HG03442 (cell line): ENCODE measurements around the gene SENP6.
A peak's percentile ranks its signal among the peaks of the same experiment; 100 is the strongest.
"Not testable (repeated sequence)": the region's sequence is repeated elsewhere in the genome, so short reads cannot be mapped to it uniquely, and the experiment has no call there.

ENCODE experiments used
- ATAC-seq: cut with Tn5 transposase; IDR thresholded peaks from one replicate; pipeline ENCODE4 v1.9.1; 2021; ENCODE audit warnings: mild to moderate bottlenecking, moderate library complexity; ENCODE audit not compliant: unreplicated experiment

SENP6 gene, protein sequence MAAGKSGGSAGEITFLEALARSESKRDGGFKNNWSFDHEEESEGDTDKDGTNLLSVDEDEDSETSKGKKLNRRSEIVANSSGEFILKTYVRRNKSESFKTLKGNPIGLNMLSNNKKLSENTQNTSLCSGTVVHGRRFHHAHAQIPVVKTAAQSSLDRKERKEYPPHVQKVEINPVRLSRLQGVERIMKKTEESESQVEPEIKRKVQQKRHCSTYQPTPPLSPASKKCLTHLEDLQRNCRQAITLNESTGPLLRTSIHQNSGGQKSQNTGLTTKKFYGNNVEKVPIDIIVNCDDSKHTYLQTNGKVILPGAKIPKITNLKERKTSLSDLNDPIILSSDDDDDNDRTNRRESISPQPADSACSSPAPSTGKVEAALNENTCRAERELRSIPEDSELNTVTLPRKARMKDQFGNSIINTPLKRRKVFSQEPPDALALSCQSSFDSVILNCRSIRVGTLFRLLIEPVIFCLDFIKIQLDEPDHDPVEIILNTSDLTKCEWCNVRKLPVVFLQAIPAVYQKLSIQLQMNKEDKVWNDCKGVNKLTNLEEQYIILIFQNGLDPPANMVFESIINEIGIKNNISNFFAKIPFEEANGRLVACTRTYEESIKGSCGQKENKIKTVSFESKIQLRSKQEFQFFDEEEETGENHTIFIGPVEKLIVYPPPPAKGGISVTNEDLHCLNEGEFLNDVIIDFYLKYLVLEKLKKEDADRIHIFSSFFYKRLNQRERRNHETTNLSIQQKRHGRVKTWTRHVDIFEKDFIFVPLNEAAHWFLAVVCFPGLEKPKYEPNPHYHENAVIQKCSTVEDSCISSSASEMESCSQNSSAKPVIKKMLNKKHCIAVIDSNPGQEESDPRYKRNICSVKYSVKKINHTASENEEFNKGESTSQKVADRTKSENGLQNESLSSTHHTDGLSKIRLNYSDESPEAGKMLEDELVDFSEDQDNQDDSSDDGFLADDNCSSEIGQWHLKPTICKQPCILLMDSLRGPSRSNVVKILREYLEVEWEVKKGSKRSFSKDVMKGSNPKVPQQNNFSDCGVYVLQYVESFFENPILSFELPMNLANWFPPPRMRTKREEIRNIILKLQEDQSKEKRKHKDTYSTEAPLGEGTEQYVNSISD

DNA sequence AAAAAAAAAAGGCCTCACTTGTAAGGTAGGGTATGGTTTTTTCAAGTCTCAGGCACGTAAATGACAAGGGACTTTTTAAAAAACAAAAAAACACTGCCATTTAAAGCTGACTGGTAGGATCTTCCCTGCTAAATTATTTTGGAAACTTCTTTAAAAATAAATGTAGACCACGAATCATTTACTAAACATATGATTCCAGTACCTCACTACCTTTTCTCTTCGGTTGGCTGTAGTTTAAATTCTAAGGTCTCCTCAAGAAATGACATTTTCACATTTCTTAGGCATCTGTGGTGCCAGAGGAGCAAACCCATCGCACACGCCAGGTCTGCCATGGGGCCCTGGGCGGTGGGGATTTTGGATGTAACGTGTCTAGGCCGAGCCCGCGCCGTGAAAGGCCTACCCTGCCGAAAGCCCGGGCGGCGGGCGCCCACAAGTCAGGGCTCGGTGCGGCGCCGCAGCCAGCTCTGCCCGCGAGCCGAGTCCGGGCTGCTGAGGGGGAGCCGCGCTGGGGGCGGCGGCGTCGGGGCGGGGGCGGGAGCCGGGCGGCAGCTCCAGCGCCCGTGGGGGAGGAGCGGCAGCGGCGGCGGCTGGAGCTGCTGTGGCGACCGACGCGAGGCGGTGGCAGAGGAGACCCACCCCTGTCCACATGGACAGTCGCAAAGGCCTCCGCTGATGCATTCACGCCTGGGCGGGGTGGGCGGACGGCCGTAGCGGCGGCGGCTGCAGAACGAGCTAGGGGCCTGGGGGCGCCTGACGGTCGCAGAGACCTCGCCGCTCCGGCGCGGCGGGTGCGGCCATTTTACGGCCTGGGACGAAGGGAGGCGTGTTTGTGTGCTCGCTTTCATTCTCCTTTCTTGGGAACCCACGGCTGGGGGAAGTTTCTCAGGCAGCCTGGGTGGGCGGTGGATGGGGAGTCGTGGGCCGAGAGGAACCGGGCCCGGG, at the start of gene SENP6:
Gene SENP6, plus strand, starts transcription at position 577 of the 942 bp plus-strand sequence. CDS start 645 bp downstream, outside the sequence.
- ATAC-seq, result peak; percentile 68

DNA sequence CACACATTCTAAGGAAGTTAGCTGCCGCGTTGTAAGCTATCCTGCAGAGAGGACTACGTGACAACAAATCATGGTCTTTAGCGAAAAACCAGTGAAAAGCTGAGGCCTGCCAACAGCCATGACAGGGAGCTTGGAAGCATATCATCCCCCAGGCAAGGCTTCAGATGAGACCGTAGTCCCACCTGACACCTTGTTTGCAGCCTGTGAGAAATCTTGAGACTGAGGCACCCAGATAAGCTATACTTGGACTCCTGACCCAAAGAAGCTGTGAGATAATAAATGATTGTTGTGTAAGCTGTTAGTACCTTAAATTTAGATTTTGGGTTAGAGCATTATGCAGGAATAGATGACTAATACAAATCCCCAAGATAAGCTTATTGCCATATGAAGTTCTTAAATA, 45.4 kb upstream of the SENP6 start:
- ATAC-seq, result no peak

DNA sequence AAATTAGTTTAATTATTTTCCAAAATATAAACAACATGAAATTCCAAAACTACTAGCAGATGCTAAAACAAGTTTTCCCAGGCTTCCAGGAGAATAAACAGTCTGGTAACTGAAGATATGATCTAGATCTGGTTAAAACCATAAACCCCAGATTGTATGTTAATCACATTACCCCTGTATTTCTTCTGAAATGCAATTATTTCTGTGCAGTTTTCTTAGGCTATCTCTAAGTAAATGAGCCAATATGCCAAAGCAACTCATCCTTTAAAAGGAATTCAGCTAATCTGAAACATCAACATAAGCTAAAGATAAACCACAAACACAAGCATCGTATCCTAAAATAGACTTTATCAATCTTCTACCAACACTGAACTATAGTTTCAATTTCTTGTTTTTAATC, 44.6 kb upstream of the SENP6 start:
- no peak for ATAC-seq

DNA sequence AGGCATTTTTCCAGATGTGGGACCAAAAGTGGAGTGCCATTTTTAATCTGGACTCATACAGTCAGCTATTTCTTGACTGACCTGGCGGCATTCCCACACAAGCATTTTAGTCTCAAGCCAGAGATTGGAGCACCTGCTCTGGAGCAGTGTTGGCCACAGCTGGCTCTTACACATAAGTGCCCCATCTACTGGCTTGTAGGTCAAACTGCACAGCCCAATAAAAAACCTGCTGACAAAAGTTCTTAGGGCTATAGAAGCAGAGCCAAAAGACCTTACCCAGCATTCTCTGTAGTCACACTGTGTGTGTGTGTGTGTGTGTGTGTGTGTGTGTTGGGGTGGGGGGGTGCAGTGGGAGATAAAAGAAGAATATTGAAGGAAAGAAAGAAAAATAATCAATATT, 38.6 kb upstream of the SENP6 start:
- ATAC-seq, result peak; percentile 95

DNA sequence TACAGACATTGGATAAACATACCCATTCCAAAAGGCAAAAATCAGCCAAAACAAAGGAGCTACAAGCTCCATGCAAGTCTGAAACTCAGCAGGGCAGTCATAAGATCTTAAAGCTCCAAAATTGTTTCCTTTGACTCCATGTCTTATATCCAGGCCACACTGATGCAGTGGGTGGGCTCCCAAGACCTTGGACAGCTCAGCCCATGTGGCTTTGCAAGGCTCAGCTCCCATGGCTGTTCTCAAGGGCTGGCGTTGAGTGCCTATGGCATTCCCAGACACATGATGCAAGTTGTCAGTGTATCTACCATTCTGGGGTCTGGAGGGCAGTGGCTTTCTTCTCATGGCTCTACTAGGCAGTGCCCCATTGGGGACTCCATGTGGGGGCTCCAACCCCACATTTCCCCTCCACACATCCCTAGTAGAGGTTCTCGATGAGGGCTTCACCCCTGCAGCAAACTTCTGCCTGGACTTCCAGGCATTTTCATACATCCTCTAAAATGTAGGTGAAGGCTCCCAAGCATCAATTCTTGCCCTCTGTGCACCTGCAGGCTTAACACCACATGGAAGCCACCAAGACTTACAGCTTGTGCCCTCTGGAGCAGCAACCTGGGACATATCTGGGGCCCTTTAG, 35.4 kb upstream of the SENP6 start:
- no peak for ATAC-seq

DNA sequence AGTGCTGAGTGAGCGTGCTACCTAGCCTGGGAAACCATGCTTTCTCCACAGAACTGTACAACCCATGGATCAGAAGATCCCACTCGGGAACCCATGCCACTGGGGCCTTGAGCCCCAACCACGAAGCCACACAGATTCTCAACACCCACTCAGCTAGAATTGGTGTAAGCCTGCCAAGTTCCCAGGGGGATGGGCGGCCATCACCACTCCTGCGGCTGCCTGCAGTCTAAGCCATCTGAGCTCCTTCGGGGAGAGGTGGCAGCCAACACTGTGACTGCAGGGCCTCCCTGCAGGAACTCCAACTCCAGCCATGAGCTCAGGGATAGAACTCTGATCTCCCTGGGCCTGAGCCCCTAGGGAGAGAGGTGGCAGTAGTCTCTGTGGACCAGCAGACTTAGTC, 33.6 kb upstream of the SENP6 start:
- ATAC-seq, result no peak

DNA sequence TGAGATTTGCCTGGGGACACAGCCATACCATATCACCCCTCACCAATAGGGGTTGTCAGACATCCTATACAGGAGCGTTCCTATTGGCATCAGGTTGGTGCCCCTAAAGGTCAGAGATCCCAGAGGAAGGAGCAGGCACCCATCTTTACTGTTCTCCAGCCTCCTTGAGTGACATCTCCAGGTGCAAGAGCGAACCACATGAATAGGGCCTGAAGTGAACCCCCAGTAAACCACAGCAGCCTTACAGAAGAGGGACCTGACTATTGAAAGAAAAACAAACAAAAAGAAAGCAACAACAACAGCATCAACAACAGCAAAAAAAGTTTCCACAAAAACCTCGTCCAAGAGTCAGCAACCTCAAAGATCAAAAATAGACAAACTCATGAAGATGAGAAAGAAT, 32.7 kb upstream of the SENP6 start:
- no peak for ATAC-seq

DNA sequence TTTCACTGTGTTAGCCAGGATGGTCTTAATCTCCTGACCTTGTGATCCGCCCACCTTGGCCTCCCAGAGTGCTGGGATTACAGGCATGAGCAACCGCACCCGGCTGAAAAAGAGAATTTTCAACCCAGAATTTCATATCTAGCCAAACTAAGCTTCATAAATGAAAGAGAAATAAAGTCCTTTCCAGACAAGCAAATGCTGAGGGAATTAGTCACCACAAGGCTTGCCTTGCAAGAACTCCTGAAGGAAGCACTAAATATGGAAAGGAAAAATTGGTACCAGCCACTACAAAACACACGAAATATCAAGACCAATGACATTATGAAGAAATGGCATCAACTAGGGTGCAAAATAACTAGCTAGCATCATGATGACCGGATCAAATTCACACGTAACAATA, 31.0 kb upstream of the SENP6 start:
- ATAC-seq, result not testable (repeated sequence)

DNA sequence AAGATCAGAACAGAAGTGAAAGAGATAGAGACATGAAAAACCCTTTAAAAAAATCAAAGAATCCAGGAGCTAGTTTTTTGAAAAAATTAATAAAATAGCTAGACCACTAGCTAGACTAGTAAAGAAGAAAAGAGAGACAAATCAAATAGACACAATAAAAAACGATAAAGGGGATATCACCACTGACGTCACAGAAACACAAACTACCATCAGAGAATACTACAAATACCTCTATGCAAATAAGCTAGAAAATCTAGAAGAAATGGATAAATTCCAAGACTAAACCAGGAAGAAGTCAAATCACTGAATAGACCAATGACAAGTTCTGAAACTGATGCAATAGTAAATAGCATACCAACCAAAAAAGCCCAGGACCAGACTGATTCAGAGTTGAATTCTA, 29.6 kb upstream of the SENP6 start:
- ATAC-seq, result no peak

DNA sequence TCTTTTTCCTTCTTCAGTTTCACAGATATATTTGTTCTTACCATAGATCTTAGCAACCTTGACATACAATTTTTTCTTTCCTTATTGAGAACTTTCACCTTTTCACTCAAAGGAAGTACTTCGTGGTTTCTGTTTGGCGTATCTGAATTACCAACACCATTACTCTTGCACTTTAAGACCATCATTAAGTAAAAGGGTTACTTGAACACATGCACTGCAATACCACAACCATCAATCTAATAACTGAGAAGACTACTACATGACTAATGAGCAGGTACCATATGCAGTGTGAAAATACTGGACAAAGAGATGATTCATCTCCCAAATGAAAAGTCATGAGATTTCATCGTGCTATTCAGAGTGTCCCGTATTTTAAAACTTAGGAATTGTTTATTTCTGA, 21.7 kb upstream of the SENP6 start:
- peak; percentile 94 for ATAC-seq

DNA sequence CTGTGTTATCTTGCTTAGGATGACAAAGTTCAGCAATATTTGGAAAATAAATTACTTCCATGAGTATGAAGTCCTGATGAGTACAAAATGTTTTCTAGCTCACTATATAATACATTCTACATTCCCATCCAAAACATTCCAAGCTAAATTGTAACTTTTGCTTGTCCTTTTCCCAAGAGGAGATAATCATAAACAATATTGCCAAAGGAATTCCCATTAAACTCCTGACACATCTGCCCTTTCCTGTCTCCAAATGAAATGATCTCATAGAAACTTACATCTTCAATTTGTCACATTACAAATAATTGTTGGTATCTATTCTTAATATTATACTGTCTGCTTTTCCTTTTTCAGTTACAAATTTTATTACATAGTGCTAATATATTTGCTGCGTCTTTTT, 20.4 kb upstream of the SENP6 start:
- ATAC-seq, result no peak

DNA sequence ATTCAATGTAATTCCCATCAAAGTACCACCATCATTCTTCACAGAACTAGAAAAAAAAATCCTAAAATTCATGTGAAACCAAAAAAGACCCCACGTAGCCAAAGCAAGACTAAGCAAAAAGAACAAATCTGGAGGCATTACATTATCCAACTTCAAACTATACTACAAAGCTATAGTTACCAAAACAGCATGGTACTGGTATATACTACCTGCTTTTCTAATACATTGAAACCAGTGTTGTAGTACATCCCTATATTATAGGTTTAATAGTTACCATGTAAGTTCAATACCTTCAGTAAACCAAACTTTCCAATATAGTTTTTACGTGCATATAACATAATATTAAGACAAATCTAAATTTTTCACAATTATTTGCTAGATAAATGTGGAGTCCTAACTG, 17.1 kb upstream of the SENP6 start:
- not testable (repeated sequence) for ATAC-seq

DNA sequence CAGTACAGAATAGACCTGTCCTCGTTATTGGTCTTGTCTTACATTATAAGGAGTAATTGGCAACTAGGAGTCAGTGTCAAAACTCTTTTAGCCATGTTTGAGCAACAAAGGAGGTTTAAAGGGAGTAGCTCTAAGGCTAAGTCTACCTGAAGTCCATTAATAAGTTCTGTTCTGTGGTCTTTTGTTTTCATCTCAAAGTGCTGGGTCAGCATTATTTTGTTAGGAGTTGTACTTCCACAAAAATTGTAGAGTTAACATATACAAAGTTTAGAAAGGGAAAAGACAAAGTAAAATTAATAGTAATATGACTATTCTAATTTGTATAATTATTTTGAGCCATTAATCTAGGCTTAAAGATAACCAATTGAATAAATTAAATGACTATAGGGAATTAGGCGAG, 12.7 kb upstream of the SENP6 start:
- no peak for ATAC-seq

DNA sequence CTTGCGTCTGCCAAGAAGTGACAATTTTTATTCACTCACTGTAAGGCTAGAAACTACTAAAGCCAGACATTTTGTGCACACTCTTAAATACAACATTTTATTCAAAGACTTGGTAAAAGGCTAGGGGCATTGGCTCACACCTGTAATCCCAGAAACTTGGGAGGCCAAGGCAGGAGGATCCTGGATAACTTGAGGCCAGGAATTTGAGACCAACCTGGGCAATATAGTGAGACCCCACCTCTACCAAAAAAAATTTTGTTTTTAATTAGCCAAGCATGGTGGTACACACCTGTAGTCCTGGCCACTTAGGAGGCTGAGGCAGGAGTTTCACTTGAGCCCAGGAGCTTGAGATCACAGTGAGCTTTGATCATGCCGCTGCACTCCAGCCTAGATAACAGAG, 11.3 kb upstream of the SENP6 start:
- ATAC-seq, result no peak

DNA sequence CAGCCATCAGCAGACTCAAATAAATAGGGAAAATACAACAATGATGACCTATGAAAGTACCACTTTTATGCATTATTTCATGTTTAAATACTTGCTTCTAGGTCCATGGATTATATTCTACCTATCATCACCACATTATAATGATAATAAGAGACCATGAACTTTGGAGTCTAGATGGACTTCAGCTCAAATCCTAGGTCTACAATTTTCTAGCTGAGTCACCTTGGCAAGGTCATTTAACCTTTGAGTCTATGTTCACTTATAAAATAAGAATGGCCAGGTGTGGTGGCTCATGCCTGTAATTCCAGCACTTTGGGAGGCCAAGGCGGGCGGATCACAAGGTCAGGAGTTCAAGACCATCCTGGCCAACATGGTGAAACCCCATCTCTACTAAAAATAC, 5.3 kb upstream of the SENP6 start:
- not testable (repeated sequence) for ATAC-seq

DNA sequence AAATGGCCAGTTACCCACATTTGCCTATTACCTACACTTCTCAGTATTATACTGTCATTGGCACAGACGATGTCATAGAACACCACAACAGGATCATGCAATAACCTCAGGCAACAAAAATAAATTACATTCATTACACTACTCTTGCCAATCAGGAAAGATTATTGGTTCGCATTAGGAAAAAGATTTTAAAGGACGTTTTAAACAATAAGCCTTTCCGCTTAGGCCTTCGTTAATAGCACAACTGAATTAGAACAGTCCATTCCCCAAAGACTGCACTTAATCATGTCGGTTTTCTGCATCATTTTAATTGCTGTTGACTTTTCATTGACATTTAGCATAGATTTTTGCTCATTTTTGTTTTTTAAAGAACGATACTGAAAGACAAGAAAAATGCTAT, 912 bp upstream of the SENP6 start:
- ATAC-seq, result no peak

DNA sequence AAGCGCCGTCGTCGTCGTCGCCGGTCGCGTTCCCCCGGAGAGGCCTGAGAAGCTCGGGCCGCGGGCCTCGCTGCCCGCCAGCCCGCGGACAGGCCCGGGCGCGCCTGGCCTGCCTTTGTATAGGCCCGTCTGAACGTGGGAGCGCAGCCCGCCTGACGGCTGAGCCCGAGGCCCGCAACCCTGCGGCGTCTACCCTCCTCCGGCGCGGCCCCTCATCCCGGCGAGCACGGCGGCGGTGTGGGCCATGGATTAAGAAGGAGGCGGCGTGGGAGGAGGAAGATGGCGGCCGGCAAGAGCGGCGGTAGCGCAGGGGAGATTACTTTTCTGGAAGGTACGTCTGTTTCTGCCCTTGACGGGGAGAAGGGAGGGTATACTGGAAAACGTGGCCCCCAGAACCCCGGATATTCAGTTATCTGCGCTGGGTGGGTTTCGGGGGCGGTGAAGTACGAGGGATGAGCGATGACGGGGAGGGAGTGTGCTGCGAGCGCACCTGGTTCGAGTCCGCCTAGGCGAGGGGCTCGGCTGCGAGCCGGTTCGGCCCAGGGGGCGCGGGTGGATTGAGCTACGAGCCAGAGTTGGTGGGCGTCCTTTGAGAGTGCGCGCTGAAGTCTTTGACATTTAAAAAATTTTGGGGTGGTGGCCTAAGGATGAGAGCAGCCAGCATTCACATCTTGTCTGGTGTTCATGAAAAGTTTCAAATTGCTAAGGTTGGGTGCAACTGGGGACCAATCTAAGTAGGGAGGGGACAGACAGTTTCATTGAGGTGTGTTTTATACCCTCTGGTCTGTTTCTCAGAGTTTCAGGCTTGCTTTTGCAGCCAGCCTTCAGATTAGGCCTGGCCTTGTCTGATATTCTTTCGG, 796 bp downstream of the SENP6 start:
- peak; percentile 35 for ATAC-seq

DNA sequence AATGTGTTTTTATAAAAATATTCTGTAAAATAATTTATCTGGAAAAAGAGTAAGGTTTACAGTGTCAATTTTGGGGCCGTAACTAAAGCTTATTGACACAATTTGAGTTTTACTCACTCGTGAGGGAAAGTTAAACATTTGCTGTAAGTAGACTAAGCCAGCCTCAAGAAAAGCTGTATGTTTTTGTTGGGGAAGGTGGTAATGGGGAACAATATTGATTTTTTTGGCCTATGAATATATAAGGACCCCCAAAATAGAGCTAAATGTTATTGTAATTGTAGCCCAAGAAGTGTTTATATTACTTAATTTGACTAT, 1.4 kb downstream of the SENP6 start:
- ATAC-seq, result no peak

DNA sequence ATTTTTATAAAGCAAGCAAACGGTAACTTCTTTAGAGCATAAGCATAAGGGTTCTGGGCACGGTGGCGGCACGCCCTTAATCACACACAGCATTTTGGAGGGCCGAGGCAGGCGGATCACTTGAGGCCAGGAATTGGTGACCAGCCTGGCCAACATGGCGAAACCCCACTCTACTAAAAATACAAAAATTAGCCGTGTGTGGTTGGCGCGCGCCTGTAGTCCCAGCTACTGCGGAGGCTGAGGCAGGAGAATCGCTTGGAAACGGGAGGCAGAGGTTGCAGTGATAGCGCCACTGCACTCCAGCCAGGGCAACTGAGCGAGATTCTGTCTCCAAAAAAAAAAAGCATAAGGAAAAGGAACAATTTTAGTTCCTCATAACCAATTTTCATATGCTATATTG, 2.6 kb downstream of the SENP6 start:
- no peak for ATAC-seq
